CD4-positive, alpha-beta T cell (primary cell): Measurements from ENCODE around the gene DVL1. TPM values are rescaled to one million over a fixed set of nuclear protein-coding genes. Genes with fewer than 3 reads are reported as not detected.

Experiments
- ATAC-seq: fragments of 200-7000 bp; cut with Tn5 transposase; one replicate; pipeline ENCODE4 v1.10.0; 2022; ENCODE audit warnings: mild to moderate bottlenecking; ENCODE audit not compliant: poor library complexity
- CTCF ChIA-PET: fragments of 350-600 bp; sonication (Branson Sonifier 250); formaldehyde crosslinking; loops from one replicate; lab custom pipeline; 2021; ENCODE audit warnings: antibody characterized with exemption, inconsistent platforms; lab: Charles Lee
- POLR2A ChIA-PET: fragments of 350-600 bp; sonication (Branson Sonifier 250); formaldehyde crosslinking; loops from one replicate; lab custom pipeline; 2021; ENCODE audit warnings: antibody characterized with exemption, inconsistent platforms; lab: Charles Lee
- DNase-seq, 14 experiments: peaks; one replicate each; pipeline ENCODE4 v3.0.0-alpha.2; 2013 to 2020; ENCODE audit warnings: mixed read lengths in 2 of 14
- H3K27ac ChIP-seq, 2 donors: one replicate each; pipeline versions ENCODE4 v1.5.1 to v1.7.0; 2013; ENCODE audit warnings: low read length in 2 of 2, low read depth in 1 of 2, mild to moderate bottlenecking in 1 of 2
- H3K27me3 ChIP-seq, 2 experiments: 1 replicate in 1 of 2; 2 replicates in 1 of 2; pipeline versions ENCODE4 v1.6.1 to v1.7.0; 2013; ENCODE audit warnings: low read length in 2 of 2, control low read depth in 1 of 2, mild to moderate bottlenecking in 1 of 2, moderate library complexity in 1 of 2; ENCODE audit not compliant: insufficient read depth in 2 of 2, control insufficient read depth in 1 of 2
- H3K36me3 ChIP-seq: one replicate; pipeline ENCODE4 v1.6.1; 2013; ENCODE audit warnings: low read length, control low read depth; ENCODE audit not compliant: insufficient read depth
- H3K4me1 ChIP-seq: one replicate; pipeline ENCODE4 v1.6.1; 2013; ENCODE audit warnings: low read length, control low read depth; ENCODE audit not compliant: insufficient read depth
- H3K4me3 ChIP-seq: one replicate; pipeline ENCODE4 v1.5.1; 2013; ENCODE audit warnings: mild to moderate bottlenecking, low read length, moderate library complexity
- H3K9me3 ChIP-seq, 2 experiments: 1 replicate in 1 of 2; 2 replicates in 1 of 2; pipeline versions ENCODE4 v1.6.1 to v1.7.0; 2013; ENCODE audit warnings: low read length in 2 of 2, mild to moderate bottlenecking in 2 of 2, control low read depth in 1 of 2, moderate library complexity in 1 of 2; ENCODE audit not compliant: control insufficient read depth in 1 of 2, insufficient read depth in 1 of 2
- H3K27ac Mint-ChIP-seq: one replicate; pipeline ENCODE4 v1.8.0; 2020; ENCODE audit warnings: mixed read lengths
- H3K27me3 Mint-ChIP-seq: one replicate; pipeline ENCODE4 v1.8.0; 2021; ENCODE audit warnings: mixed read lengths
- H3K36me3 Mint-ChIP-seq: one replicate; pipeline ENCODE4 v1.8.0; 2021; ENCODE audit warnings: low read depth, mixed read lengths
- H3K4me1 Mint-ChIP-seq: one replicate; pipeline ENCODE4 v1.8.0; 2021; ENCODE audit warnings: low read depth, mixed read lengths
- H3K4me3 Mint-ChIP-seq: one replicate; pipeline ENCODE4 v1.8.0; 2020; ENCODE audit warnings: mild to moderate bottlenecking, mixed read lengths
- H3K9me3 Mint-ChIP-seq: one replicate; pipeline ENCODE4 v1.8.0; 2020; ENCODE audit warnings: mixed read lengths
- CTCF ChIP-seq: fragments of 200-600 bp; IDR thresholded peaks from one replicate; pipeline ENCODE4 v1.8.0; 2022; ENCODE audit warnings: antibody characterized with exemption, mild to moderate bottlenecking
- intact Hi-C, 2 experiments: fragments of 100-400 bp; cut with DNase I in 1 of 2; cut with micrococcal nuclease in 1 of 2; formaldehyde crosslinking; loops; one replicate each; pipeline versions ENCODE4 v1.15.1 to v1.9.0; 2023 to 2025; cut with DNase I, micrococcal nuclease
- total RNA-seq, 174 experiments: library from RNA in 2 of 174; stranded (reverse) in 2 of 174; gene quantifications; one replicate each; pipeline ENCODE4 v1.2.3 and lab custom pipeline; 2021 to 2026

Gene DVL1
- total RNA-seq, 2 experiments from 2014 or later = 44.9 to 45.5 TPM

- H3K27me3 ChIP-seq = no peaks in the 10 kb centered on the region
- peaks cover 24% of the 10 kb centered on the region for H3K4me1 Mint-ChIP-seq
- no peak overlapping the region for H3K27ac ChIP-seq
- H3K27ac Mint-ChIP-seq = no peak overlapping the region
- H3K36me3 ChIP-seq = no peaks in the 10 kb centered on the region
- H3K4me3 ChIP-seq = no peak overlapping the region
- H3K4me1 ChIP-seq = peaks cover 20% of the 10 kb centered on the region
- DNase-seq = no peak
- intact Hi-C loops = no loop called here
- ChIA-PET CTCF (no interaction called here), POLR2A (no interaction called here)
- no peaks in the 10 kb centered on the region for H3K27me3 Mint-ChIP-seq
- H3K36me3 Mint-ChIP-seq = no peaks in the 10 kb centered on the region
- H3K9me3 Mint-ChIP-seq = no peaks in the 10 kb centered on the region
- H3K4me3 Mint-ChIP-seq = no peak overlapping the region
- TF ChIP-seq CTCF = no peak
- H3K9me3 ChIP-seq = peaks cover 0 to 6% of the 10 kb centered on the region in 2 experiments
- ATAC-seq = no peak
Observed at GRCh38 chr1:1367315-1367714, 18.1 kb upstream of the DVL1 start.

GRCh38 chr1:1366699-1367066 lies 17.5 kb upstream of the DVL1 start:
- Mint-ChIP-seq H3K27ac (no peak overlapping the region), H3K36me3 (no peaks in the 10 kb centered on the region), H3K9me3 (no peaks in the 10 kb centered on the region), H3K27me3 (no peaks in the 10 kb centered on the region), H3K4me3 (no peak overlapping the region), H3K4me1 (peaks cover 20% of the 10 kb centered on the region)
- H3K36me3 ChIP-seq = no peaks in the 10 kb centered on the region
- H3K4me1 ChIP-seq = peaks cover 13% of the 10 kb centered on the region
- H3K27ac ChIP-seq = no peak overlapping the region
- peaks cover 0 to 6% of the 10 kb centered on the region in 2 experiments for H3K9me3 ChIP-seq
- CTCF ChIA-PET = no interaction called here
- H3K27me3 ChIP-seq = no peaks in the 10 kb centered on the region
- no peak for ATAC-seq
- no peak for TF ChIP-seq CTCF
- no peak overlapping the region for H3K4me3 ChIP-seq
- POLR2A ChIA-PET = no interaction called here
- DNase-seq = no peak
- intact Hi-C loops = no loop called here

GRCh38 chr1:1365875-1366698 lies 16.9 kb upstream of the DVL1 start:
- ChIA-PET POLR2A (interaction anchor here (0.9 kb wide), 1 partner anchor 12 kb away, joined by 3 read pairs; no protein-coding TSS in a partner anchor), CTCF (no interaction called here)
- Histone ChIP-seq H3K4me3 (no peak overlapping the region), H3K27me3 (no peaks in the 10 kb centered on the region), H3K9me3 (peaks cover 0 to 6% of the 10 kb centered on the region in 2 experiments), H3K4me1 (peaks cover 7% of the 10 kb centered on the region), H3K36me3 (no peaks in the 10 kb centered on the region), H3K27ac (no peak overlapping the region)
- peaks cover 1% of the 10 kb centered on the region for H3K27me3 Mint-ChIP-seq
- peaks cover 14% of the 10 kb centered on the region for H3K4me1 Mint-ChIP-seq
- H3K4me3 Mint-ChIP-seq = no peak overlapping the region
- TF ChIP-seq CTCF = no peak
- ATAC-seq (no peak), DNase-seq (no peak)
- no peaks in the 10 kb centered on the region for H3K9me3 Mint-ChIP-seq
- H3K27ac Mint-ChIP-seq = no peak overlapping the region
- H3K36me3 Mint-ChIP-seq = no peaks in the 10 kb centered on the region
- intact Hi-C loops = no loop called here
